ENCODE results near the gene XRCC4.

Gene XRCC4

GRCh38 chr5:83071286-83072051, 5.9 kb upstream of the XRCC4 start:
- DNase-seq: no peak

GRCh38 chr5:83072966-83073365, 4.4 kb upstream of the XRCC4 start:
- no peak for DNase-seq

- DNase-seq: no peak
These were observed 415 bp downstream of the XRCC4 start for GRCh38 chr5:83077662-83078261.

- DNase-seq: no peak
These were observed 5.4 kb downstream of the XRCC4 start for GRCh38 chr5:83082750-83083149.

- DNase-seq: no peak
These were observed 7.0 kb downstream of the XRCC4 start for GRCh38 chr5:83084336-83084735.

GRCh38 chr5:83085106-83085505, 7.8 kb downstream of the XRCC4 start:
- DNase-seq: no peak

GRCh38 chr5:83090169-83090568, 12.8 kb downstream of the XRCC4 start:
- no peak for DNase-seq

- DNase-seq: no peak
These were observed 15.3 kb downstream of the XRCC4 start for GRCh38 chr5:83092619-83093018.

- no peak for DNase-seq
These were observed 16.3 kb downstream of the XRCC4 start for GRCh38 chr5:83093692-83094091.

GRCh38 chr5:83095163-83095956, 18.0 kb downstream of the XRCC4 start:
- DNase-seq: no peak

- DNase-seq: no peak
These were observed 18.7 kb downstream of the XRCC4 start for GRCh38 chr5:83095957-83096539.

GRCh38 chr5:83096660-83097339, 19.5 kb downstream of the XRCC4 start:
- no peak for DNase-seq

- no peak for DNase-seq
These were observed 20.4 kb downstream of the XRCC4 start for GRCh38 chr5:83097689-83098231.

GRCh38 chr5:83099001-83099400, 21.7 kb downstream of the XRCC4 start:
- peak; percentile 75 for DNase-seq

- DNase-seq: no peak
These were observed 22.1 kb downstream of the XRCC4 start for GRCh38 chr5:83099445-83099844.

GRCh38 chr5:83101514-83101913, 24.2 kb downstream of the XRCC4 start:
- DNase-seq: no peak

GRCh38 chr5:83102364-83102980, 25.1 kb downstream of the XRCC4 start:
- DNase-seq: no peak

GRCh38 chr5:83104021-83104420, 26.7 kb downstream of the XRCC4 start:
- DNase-seq: no peak

- no peak for DNase-seq
These were observed 30.5 kb downstream of the XRCC4 start for GRCh38 chr5:83107692-83108420.

- DNase-seq: no peak
These were observed 32.0 kb downstream of the XRCC4 start for GRCh38 chr5:83109380-83109779.

- no peak for DNase-seq
These were observed 38.5 kb downstream of the XRCC4 start for GRCh38 chr5:83115816-83116215.

Data from NCI-H524 treated with DMSO at 0.1 percent for 48 hours (cell line).